Panc1 (cell line): ENCODE results near the gene DHCR7.

Experiments used
- POLR2AphosphoS5 ChIP-seq: IDR thresholded peaks from 2 replicates; pipeline ENCODE4 v1.6.1; 2012; ENCODE audit warnings: mild to moderate bottlenecking, low read depth, low read length, moderate library complexity
- SIN3A ChIP-seq: IDR thresholded peaks from 2 replicates; pipeline ENCODE4 v1.6.1; 2012; ENCODE audit warnings: low read depth, mild to moderate bottlenecking, low read length, moderate library complexity, borderline replicate concordance; ENCODE audit not compliant: insufficient read depth
- TF ChIP-seq, protein P1 (sequence below): fragments of 450-650 bp; IDR thresholded peaks from 2 replicates; pipeline ENCODE4 v1.5.1; 2017; ENCODE audit warnings: mild to moderate bottlenecking
- TF ChIP-seq, protein P2 (sequence below), 2 experiments: IDR thresholded peaks; 2 replicates each; pipeline ENCODE4 v1.6.1; 2011 to 2012; ENCODE audit warnings: low read depth in 2 of 2, control low read depth in 1 of 2, low read length in 1 of 2, mild to moderate bottlenecking in 1 of 2, moderate library complexity in 1 of 2; ENCODE audit not compliant: insufficient read depth in 1 of 2

DNA sequence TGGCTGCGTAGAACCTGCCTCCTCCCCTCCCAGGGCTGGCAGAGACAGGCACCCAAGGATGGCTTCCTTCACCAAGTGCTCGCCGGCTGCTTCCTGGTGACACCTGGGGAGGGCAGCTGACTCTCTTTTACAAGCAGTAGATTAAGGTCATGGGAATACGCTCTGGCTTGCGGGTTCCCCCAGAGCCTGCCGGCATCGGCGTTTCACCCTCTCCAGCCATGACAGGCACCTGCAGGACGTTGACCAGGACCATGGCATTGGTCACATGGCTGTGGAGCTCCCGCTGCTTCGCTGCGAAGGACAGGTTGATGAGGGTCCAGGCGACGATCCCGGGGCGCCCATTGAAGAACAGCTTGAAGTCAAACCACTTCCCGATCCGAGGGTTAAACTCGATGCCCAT lies 9.5 kb downstream of the DHCR7 start:
- TF ChIP-seq, protein P1, sequence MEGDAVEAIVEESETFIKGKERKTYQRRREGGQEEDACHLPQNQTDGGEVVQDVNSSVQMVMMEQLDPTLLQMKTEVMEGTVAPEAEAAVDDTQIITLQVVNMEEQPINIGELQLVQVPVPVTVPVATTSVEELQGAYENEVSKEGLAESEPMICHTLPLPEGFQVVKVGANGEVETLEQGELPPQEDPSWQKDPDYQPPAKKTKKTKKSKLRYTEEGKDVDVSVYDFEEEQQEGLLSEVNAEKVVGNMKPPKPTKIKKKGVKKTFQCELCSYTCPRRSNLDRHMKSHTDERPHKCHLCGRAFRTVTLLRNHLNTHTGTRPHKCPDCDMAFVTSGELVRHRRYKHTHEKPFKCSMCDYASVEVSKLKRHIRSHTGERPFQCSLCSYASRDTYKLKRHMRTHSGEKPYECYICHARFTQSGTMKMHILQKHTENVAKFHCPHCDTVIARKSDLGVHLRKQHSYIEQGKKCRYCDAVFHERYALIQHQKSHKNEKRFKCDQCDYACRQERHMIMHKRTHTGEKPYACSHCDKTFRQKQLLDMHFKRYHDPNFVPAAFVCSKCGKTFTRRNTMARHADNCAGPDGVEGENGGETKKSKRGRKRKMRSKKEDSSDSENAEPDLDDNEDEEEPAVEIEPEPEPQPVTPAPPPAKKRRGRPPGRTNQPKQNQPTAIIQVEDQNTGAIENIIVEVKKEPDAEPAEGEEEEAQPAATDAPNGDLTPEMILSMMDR = no peak
- TF ChIP-seq SIN3A (no peak), POLR2AphosphoS5 (no peak)
- TF ChIP-seq, protein P2, sequence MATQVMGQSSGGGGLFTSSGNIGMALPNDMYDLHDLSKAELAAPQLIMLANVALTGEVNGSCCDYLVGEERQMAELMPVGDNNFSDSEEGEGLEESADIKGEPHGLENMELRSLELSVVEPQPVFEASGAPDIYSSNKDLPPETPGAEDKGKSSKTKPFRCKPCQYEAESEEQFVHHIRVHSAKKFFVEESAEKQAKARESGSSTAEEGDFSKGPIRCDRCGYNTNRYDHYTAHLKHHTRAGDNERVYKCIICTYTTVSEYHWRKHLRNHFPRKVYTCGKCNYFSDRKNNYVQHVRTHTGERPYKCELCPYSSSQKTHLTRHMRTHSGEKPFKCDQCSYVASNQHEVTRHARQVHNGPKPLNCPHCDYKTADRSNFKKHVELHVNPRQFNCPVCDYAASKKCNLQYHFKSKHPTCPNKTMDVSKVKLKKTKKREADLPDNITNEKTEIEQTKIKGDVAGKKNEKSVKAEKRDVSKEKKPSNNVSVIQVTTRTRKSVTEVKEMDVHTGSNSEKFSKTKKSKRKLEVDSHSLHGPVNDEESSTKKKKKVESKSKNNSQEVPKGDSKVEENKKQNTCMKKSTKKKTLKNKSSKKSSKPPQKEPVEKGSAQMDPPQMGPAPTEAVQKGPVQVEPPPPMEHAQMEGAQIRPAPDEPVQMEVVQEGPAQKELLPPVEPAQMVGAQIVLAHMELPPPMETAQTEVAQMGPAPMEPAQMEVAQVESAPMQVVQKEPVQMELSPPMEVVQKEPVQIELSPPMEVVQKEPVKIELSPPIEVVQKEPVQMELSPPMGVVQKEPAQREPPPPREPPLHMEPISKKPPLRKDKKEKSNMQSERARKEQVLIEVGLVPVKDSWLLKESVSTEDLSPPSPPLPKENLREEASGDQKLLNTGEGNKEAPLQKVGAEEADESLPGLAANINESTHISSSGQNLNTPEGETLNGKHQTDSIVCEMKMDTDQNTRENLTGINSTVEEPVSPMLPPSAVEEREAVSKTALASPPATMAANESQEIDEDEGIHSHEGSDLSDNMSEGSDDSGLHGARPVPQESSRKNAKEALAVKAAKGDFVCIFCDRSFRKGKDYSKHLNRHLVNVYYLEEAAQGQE (IDR thresholded peaks at IDR 0.05; ENCODE audit: insufficient read depth in 1 of 2, low read depth in 2 of 2, low read length in 1 of 2) = no peak
